ENCODE data around the gene GPR37L1. TPM values are rescaled to one million over a fixed set of nuclear protein-coding genes. Genes with fewer than 3 reads are reported as not detected.

Gene GPR37L1
- total and polyA plus RNA-seq, 2 donors = under 0.01 to 0.09 TPM

DNA sequence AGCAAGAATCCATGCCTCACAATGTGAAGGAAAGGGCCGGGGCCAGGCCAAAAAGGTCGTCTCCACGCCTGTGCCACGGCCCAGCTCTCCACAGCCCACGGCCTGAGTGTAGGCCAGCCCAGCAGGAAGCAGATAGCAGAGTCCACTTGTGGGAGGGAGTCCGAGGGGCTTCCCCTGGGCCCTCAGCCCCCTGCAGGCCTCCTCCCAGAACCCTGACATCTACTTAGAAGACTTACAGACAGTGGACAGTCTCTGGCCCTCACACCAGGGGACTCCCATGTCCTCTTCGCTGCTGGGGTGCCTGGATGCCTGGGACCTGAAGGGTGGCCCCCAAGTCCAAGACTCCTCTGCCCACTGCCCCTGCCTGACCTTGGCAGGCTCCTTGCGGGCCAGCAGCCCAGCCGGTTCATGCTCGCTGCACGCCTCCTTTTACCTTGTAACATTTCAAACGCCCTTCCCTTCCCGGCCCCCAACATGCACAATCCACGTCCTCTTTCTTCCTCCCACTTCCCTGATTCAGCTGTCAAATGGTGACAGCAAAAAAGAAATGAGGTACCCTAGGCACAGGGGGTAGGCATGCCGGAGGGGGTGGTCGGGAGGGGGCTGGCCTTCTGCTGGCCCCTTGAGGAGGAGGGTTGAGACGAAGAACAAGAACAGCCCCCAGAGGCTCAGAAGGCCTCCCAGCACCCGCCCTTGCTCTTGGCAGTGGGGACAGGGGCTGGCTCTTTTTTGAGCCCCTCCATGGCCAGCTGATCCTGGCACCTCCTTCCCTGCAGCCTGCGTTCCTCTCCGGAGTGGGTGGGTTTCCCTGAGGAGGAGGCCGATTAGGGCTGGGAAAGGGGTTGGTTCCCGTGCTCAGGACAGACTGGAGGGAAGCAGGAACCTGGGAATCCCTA, 38.7 kb downstream of the GPR37L1 start:
- H3K36me3 ChIP-seq (ENCODE audit: control insufficient read depth in 2 of 2, insufficient read depth in 2 of 2, low read length in 1 of 2) = peaks cover 15 to 17% of the 10 kb centered on the region in 2 donors
- peak in 1 of 9 donors; percentile 63 for DNase-seq (ENCODE audit: low read depth in 6 of 9, low spot score in 9 of 9)
- H3K4me3 ChIP-seq (ENCODE audit: low read length in 2 of 2) = peak overlapping the region; percentile 84 to 96
- H3K9me3 ChIP-seq (ENCODE audit: control insufficient read depth in 2 of 2, insufficient read depth in 1 of 2, low read length in 1 of 2) = peaks cover 0 to 5% of the 10 kb centered on the region in 2 donors
- WGBS = 31% methylated on average over 22 of the region's 22 CpGs
- H3K4me1 ChIP-seq (ENCODE audit: control insufficient read depth in 2 of 2, insufficient read depth in 2 of 2, low read length in 2 of 2) = peaks cover 80 to 91% of the 10 kb centered on the region in 2 donors
- H3K27ac ChIP-seq (ENCODE audit: low read depth in 1 of 2, low read length in 1 of 2) = peak overlapping the region; percentile 83 to 98
- no peaks in the 10 kb centered on the region for H3K27me3 ChIP-seq (ENCODE audit: control insufficient read depth in 2 of 2, insufficient read depth in 1 of 2, low read length in 1 of 2)

DNA sequence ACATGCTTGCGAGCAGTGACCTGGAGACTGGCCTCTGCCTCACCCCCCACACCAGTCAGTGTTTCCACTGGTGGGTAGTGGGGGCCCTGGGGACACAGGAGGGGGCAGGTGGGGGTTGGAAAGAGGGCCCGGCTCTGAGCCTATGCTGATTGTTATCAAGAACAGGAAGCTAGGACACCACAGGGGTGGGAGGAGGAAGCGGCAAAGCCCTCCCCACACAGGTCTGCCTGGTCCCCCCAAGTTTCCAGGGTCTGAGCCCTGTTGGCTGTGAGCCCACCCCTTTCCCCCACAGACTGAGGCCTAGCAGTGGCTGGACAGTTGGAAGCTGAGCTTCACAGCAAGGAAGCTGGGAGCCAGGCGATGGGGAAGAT, 39.3 kb downstream of the GPR37L1 start:
- Histone ChIP-seq H3K36me3 (ENCODE audit: control insufficient read depth in 2 of 2, insufficient read depth in 2 of 2, low read length in 1 of 2) (peaks cover 8 to 11% of the 10 kb centered on the region in 2 donors), H3K9me3 (ENCODE audit: control insufficient read depth in 2 of 2, insufficient read depth in 1 of 2, low read length in 1 of 2) (peaks cover 0 to 5% of the 10 kb centered on the region in 2 donors), H3K4me3 (ENCODE audit: low read length in 2 of 2) (peak overlapping the region; percentile 84 to 96), H3K4me1 (ENCODE audit: control insufficient read depth in 2 of 2, insufficient read depth in 2 of 2, low read length in 2 of 2) (peaks cover 77 to 90% of the 10 kb centered on the region in 2 donors), H3K27ac (ENCODE audit: low read depth in 1 of 2, low read length in 1 of 2) (peak overlapping the region; percentile 83 to 98), H3K27me3 (ENCODE audit: control insufficient read depth in 2 of 2, insufficient read depth in 1 of 2, low read length in 1 of 2) (no peaks in the 10 kb centered on the region)
- 20% methylated on average over 4 of the region's 4 CpGs for WGBS
- peak in 1 of 9 donors; percentile 73 for DNase-seq (ENCODE audit: low read depth in 6 of 9, low spot score in 9 of 9)

DNA sequence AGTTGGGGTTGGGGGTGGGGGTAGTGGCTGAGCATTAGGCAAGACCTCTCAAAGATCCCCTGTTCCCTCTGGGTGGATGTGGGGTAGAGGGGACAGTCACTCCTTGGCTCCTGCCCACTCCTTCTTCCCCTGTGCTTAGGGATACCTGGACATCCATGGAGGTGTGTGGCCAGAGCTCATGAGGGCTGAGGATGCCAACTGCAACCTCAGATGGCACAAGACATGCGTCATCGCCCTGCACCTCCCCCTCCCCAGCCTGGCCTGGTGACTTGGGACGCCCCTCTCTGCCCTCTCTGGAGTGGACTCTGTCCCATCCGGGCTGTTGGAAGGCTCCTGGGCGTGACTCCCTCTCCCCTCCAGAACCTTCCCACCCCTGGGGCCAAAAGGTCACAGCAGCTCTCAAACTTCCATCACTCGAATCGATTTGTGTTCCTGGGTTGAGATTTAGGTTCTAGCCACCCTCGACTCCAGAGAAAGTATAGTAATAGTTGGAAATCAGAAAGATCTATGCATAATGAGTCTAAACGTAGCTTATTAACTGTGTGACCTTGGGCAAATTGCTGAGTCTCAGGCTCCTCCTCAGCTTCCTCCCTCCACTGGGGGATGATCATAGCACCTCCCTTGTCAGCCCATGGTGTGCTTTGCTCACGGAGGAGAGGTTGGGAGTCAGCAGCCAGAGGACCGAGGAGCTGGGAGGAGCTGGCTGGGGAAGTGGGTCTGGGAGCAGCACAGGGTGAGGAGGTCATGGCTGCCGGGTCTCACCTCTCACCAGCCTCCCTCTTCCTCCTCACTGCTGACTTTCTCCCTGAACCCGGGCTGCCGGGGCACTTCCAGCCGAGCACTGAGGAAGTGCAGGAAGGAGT, 39.9 kb downstream of the GPR37L1 start:
- Histone ChIP-seq H3K27ac (ENCODE audit: low read depth in 1 of 2, low read length in 1 of 2) (peak overlapping the region; percentile 43 to 98), H3K27me3 (ENCODE audit: control insufficient read depth in 2 of 2, insufficient read depth in 1 of 2, low read length in 1 of 2) (no peaks in the 10 kb centered on the region), H3K9me3 (ENCODE audit: control insufficient read depth in 2 of 2, insufficient read depth in 1 of 2, low read length in 1 of 2) (peaks cover 0 to 5% of the 10 kb centered on the region in 2 donors), H3K4me3 (ENCODE audit: low read length in 2 of 2) (peak overlapping the region in 1 of 2 donors; percentile 84), H3K4me1 (ENCODE audit: control insufficient read depth in 2 of 2, insufficient read depth in 2 of 2, low read length in 2 of 2) (peaks cover 77 to 85% of the 10 kb centered on the region in 2 donors), H3K36me3 (ENCODE audit: control insufficient read depth in 2 of 2, insufficient read depth in 2 of 2, low read length in 1 of 2) (peaks cover 5 to 6% of the 10 kb centered on the region in 2 donors)
- WGBS = 41% methylated on average over 15 of the region's 15 CpGs
- DNase-seq (ENCODE audit: low read depth in 6 of 9, low spot score in 9 of 9) = peak in 1 of 9 donors; percentile 54

DNA sequence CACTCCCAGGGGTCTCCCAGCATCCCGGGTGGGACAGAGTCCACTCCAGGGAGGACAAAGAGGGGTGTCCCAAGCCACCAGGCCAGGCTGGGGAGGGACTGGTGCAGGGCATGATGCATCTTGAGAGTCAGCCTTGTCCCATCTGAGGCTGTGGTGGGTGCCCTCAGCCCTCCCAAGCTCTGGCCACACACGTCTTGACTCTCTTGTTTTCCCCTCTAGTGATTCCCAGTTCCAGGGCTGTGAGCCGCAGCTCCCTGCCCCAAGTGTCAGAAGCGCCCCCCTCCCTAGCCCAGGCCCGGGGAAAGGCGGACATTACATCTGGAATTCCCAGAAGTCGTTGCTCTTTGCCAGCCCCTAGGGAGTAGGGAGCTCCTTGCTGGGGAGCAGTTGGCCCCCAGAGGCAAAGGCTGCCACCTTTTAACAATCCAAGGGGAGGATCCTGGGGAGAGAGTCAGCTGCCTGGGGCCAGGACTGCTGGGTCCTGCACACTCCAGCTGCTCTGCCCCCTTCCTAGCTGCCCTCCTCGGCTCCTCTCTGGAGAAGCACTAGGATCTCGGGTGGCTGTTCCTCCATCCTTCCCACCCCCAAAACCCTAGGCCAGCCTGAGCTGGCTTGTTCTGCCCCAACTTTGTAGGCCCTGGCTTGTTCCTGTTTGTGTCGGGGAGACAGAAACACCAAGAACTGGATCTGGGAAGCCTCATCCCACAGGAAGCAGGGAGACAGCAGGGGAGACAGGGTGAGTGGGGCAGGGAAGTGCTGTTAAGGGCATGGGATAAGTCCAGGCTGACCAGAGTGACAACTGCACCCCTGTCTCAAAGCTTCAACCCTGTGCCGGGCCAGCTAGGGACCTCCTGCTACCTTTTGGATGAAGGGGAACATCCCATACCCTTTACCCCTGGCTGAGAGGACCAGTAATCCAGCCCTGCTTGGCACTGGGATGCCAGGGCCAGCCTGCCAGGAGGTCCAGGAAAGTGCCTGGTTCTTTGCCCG, 40.9 kb downstream of the GPR37L1 start:
- no peak overlapping the region for H3K4me3 ChIP-seq (ENCODE audit: low read length in 2 of 2)
- DNase-seq (ENCODE audit: low read depth in 6 of 9, low spot score in 9 of 9) = peak in 1 of 9 donors; percentile 32
- H3K9me3 ChIP-seq (ENCODE audit: control insufficient read depth in 2 of 2, insufficient read depth in 1 of 2, low read length in 1 of 2) = peaks cover 0 to 5% of the 10 kb centered on the region in 2 donors
- WGBS = 87% methylated on average over 12 of the region's 12 CpGs
- no peaks in the 10 kb centered on the region for H3K36me3 ChIP-seq (ENCODE audit: control insufficient read depth in 2 of 2, insufficient read depth in 2 of 2, low read length in 1 of 2)
- no peaks in the 10 kb centered on the region for H3K27me3 ChIP-seq (ENCODE audit: control insufficient read depth in 2 of 2, insufficient read depth in 1 of 2, low read length in 1 of 2)
- peak overlapping the region in 1 of 2 donors; percentile 52 for H3K27ac ChIP-seq (ENCODE audit: low read depth in 1 of 2, low read length in 1 of 2)
- H3K4me1 ChIP-seq (ENCODE audit: control insufficient read depth in 2 of 2, insufficient read depth in 2 of 2, low read length in 2 of 2) = peaks cover 69 to 80% of the 10 kb centered on the region in 2 donors

DNA sequence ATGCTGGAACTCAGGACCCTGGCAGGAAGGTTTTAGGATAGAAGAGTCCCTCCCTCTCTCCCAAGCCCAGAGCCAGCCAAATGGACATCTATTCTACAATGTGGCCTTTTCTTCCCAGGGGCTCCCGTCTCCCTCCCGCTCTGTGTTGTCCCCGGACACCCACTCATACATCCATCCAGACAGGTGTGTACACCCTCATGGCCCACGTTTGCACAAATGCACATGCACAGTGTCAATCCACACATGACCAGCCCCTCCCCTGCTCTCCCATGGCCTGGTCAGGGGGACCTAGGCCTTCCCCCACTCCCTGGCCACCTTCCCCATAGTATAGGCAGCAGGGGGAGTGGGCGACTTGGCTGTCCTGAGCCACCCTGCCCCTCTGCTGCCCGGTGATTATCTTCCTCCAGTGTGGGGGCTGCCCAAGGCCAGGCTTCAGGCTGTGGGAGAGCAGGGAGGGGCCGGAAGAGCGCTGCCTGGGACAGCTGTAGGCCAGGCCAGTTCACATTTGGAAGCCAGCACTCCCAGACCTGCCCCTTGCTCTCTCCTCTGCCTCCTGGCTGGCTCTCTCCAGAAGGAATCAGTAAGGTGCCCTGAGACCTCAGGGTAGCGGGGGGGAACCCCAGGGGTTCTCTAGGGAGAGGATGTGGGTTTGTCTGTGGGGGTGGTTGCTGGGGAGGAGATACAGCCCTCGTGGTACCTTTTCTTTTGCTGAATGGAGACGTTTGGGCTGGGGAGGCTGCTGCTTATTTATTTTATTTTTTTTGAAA, 41.7 kb downstream of the GPR37L1 start:
- 49% methylated on average over 11 of the region's 11 CpGs for WGBS
- no peak overlapping the region for H3K4me3 ChIP-seq (ENCODE audit: low read length in 2 of 2)
- peaks cover 0 to 5% of the 10 kb centered on the region in 2 donors for H3K9me3 ChIP-seq (ENCODE audit: control insufficient read depth in 2 of 2, insufficient read depth in 1 of 2, low read length in 1 of 2)
- no peaks in the 10 kb centered on the region for H3K36me3 ChIP-seq (ENCODE audit: control insufficient read depth in 2 of 2, insufficient read depth in 2 of 2, low read length in 1 of 2)
- H3K4me1 ChIP-seq (ENCODE audit: control insufficient read depth in 2 of 2, insufficient read depth in 2 of 2, low read length in 2 of 2) = peaks cover 60 to 73% of the 10 kb centered on the region in 2 donors
- peak overlapping the region; percentile 31 to 76 for H3K27ac ChIP-seq (ENCODE audit: low read depth in 1 of 2, low read length in 1 of 2)
- DNase-seq (ENCODE audit: low read depth in 6 of 9, low spot score in 9 of 9) = peak in 4 of 9 donors; percentile 66 to 89 (median 72)
- no peaks in the 10 kb centered on the region for H3K27me3 ChIP-seq (ENCODE audit: control insufficient read depth in 2 of 2, insufficient read depth in 1 of 2, low read length in 1 of 2)

DNA sequence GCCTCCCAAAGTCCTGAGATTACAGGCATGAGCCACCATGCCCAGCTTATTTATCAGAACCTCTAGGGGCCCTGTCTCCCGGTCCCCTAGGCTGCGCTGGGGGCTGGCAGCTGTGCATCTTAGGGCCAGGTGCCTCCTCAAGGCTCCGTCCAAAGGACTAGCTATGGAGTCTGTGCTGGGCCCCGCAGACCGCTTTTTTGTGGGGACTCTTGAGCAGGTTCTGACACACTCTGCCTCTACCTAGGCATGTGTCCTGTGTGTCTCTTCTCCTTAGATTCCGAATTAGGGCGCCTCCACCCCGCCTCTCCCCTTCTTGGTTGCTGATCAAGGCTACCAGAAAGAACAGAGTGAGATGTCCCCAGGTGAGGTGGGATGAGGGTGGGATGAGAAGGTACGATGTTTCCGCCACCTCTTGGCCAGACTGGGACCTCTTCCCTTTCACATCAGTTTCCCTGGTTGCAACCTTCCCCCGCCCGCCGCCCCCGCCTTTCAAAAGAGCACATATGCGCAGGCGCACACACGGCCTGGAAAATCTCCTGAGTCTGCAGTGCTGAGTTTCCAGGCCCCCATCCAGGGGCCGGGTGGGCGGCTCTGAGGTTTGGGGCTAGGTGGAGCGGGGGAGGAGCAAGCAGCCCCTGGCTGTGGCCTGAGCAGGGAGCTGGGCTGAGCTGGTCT, 42.7 kb downstream of the GPR37L1 start:
- H3K4me1 ChIP-seq (ENCODE audit: control insufficient read depth in 2 of 2, insufficient read depth in 2 of 2, low read length in 2 of 2) = peaks cover 60 to 70% of the 10 kb centered on the region in 2 donors

DNA sequence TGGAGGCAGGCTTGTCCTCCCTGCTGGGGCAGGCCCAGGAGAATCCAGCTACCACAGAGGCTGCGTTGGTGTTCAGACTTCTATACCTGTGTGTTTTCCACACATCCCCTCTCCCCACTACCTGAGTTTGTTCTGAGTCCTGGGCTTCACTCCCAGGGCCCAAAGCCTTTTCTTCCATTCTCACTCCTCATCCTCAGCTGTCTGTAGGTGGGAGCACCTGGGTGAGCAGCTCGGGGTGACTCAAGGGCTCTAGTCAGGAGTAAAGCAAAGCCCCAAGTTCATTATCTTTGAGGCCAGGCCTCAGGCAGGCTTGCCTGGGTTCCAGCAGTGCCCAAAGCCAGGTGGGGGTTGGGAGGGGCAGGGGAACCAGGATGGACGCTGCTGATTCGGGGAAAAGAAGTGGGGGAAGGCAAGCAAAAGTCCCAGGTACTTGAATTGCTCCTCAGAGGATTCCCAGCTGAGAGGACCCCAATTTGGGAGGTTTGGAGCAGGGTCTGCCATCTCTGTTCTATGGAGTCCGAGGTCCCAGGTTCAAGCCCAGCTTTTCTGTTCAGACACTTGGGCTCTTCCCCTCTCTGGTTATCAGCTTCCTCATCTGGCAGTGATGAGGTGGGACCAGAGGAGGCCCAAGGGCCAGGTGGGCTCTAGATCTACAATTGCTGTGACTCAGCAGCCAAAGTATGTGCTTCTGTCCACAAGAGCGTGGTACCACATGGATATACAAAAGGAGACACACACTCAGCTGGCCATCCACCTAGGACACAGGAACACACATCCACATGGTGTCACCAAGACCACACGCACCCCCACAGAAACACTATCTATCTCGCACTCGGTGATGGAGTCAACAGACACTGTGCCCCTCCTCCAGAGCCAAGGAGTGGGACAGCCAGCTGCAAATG, 43.5 kb downstream of the GPR37L1 start:
- 89% methylated on average over 9 of the region's 9 CpGs for WGBS
- no peak overlapping the region for H3K27ac ChIP-seq (ENCODE audit: low read depth in 1 of 2, low read length in 1 of 2)
- DNase-seq (ENCODE audit: low read depth in 6 of 9, low spot score in 9 of 9) = no peak
- H3K36me3 ChIP-seq (ENCODE audit: control insufficient read depth in 2 of 2, insufficient read depth in 2 of 2, low read length in 1 of 2) = no peaks in the 10 kb centered on the region
- H3K4me1 ChIP-seq (ENCODE audit: control insufficient read depth in 2 of 2, insufficient read depth in 2 of 2, low read length in 2 of 2) = peaks cover 59 to 67% of the 10 kb centered on the region in 2 donors
- peaks cover 0 to 5% of the 10 kb centered on the region in 2 donors for H3K9me3 ChIP-seq (ENCODE audit: control insufficient read depth in 2 of 2, insufficient read depth in 1 of 2, low read length in 1 of 2)
- no peak overlapping the region for H3K4me3 ChIP-seq (ENCODE audit: low read length in 2 of 2)
- no peaks in the 10 kb centered on the region for H3K27me3 ChIP-seq (ENCODE audit: control insufficient read depth in 2 of 2, insufficient read depth in 1 of 2, low read length in 1 of 2)

More for the DNA sequence above, 42.7 kb downstream of the GPR37L1 start:
- WGBS = 75% methylated on average over 20 of the region's 20 CpGs
- Histone ChIP-seq H3K4me3 (ENCODE audit: low read length in 2 of 2) (no peak overlapping the region), H3K27me3 (ENCODE audit: control insufficient read depth in 2 of 2, insufficient read depth in 1 of 2, low read length in 1 of 2) (no peaks in the 10 kb centered on the region), H3K36me3 (ENCODE audit: control insufficient read depth in 2 of 2, insufficient read depth in 2 of 2, low read length in 1 of 2) (no peaks in the 10 kb centered on the region), H3K27ac (ENCODE audit: low read depth in 1 of 2, low read length in 1 of 2) (peak overlapping the region; percentile 31 to 76), H3K9me3 (ENCODE audit: control insufficient read depth in 2 of 2, insufficient read depth in 1 of 2, low read length in 1 of 2) (peaks cover 0 to 5% of the 10 kb centered on the region in 2 donors)
- DNase-seq (ENCODE audit: low read depth in 6 of 9, low spot score in 9 of 9) = peak in 1 of 9 donors; percentile 59

Data from thymus (tissue), 11 donors.